Stomach (tissue), 4 donors: ENCODE data around the gene GABRG3.

ENCODE experiments used
- EP300 ChIP-seq: sonication (generic); formaldehyde crosslinking; IDR thresholded peaks from one replicate; pipeline ENCODE4 v1.6.1; 2017; ENCODE audit warnings: antibody characterized with exemption
- POLR2A ChIP-seq, 4 donors: fragments of 450-650 bp; IDR thresholded peaks; one replicate each; pipeline ENCODE4 v1.6.1; 2016; ENCODE audit warnings: antibody characterized with exemption in 4 of 4, control low read depth in 2 of 4, mild to moderate bottlenecking in 1 of 4, moderate library complexity in 1 of 4
- POLR2AphosphoS5 ChIP-seq, 3 donors: sonication (generic); formaldehyde crosslinking; IDR thresholded peaks; one replicate each; pipeline ENCODE4 v1.6.1; 2016; ENCODE audit warnings: antibody characterized with exemption in 3 of 3
- TF ChIP-seq, protein P1 (sequence below), 7 experiments: fragments of 450-650 bp in 4 of 7; fragments of 200-600 bp in 3 of 7; sonication (generic) in 3 of 7; IDR thresholded peaks; one replicate each; pipeline ENCODE4 v1.5.1; 2016 to 2019; ENCODE audit warnings: antibody characterized with exemption in 7 of 7, control low read depth in 2 of 7, mild to moderate bottlenecking in 1 of 7

DNA sequence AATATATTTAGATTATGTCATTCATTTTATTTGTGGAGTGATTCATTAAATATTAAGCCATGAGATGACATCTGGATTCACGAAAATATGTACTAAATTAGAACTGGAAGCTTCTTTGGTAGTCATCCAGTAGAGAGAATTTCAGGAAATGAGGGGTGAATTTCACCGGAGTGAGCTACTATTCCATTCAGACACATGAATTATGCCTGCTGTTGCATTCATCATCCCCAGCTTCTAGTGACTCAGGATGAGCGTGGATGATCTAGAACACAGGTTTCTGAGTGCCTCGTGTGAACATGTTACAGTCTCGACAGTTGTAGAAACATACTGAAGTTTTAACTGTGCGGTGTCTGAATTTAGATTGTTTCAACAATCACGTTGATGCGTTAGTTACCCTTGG, 42.9 kb upstream of the GABRG3 start:
- TF ChIP-seq, protein P1, sequence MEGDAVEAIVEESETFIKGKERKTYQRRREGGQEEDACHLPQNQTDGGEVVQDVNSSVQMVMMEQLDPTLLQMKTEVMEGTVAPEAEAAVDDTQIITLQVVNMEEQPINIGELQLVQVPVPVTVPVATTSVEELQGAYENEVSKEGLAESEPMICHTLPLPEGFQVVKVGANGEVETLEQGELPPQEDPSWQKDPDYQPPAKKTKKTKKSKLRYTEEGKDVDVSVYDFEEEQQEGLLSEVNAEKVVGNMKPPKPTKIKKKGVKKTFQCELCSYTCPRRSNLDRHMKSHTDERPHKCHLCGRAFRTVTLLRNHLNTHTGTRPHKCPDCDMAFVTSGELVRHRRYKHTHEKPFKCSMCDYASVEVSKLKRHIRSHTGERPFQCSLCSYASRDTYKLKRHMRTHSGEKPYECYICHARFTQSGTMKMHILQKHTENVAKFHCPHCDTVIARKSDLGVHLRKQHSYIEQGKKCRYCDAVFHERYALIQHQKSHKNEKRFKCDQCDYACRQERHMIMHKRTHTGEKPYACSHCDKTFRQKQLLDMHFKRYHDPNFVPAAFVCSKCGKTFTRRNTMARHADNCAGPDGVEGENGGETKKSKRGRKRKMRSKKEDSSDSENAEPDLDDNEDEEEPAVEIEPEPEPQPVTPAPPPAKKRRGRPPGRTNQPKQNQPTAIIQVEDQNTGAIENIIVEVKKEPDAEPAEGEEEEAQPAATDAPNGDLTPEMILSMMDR (IDR thresholded peaks at IDR 0.05) = no peak
- TF ChIP-seq POLR2AphosphoS5 (IDR thresholded peaks at IDR 0.05) (no peak), EP300 (no peak), POLR2A (IDR thresholded peaks at IDR 0.05) (no peak)
